GM11168 (cell line): ENCODE measurements around the gene CD48.

Experiments
- in situ Hi-C: fragments of 300-500 bp; cut with MboI; formaldehyde crosslinking; loops from one replicate; pipeline ENCODE4 v1.12.0; 2022; ENCODE audit warnings: low sequenced_read_pairs; ENCODE audit not compliant: unreplicated experiment

CD48 gene

GRCh38 chr1:160681066-160681890, 30.3 kb downstream of the CD48 start:
- in situ Hi-C loops: no loop called here

- in situ Hi-C loops: no loop called here
Observed at GRCh38 chr1:160680399-160680798, 31.2 kb downstream of the CD48 start.

GRCh38 chr1:160679893-160680292, 31.7 kb downstream of the CD48 start:
- in situ Hi-C loops: no loop called here

- in situ Hi-C loops: no loop called here
Observed at GRCh38 chr1:160676869-160677597, 34.6 kb downstream of the CD48 start.

GRCh38 chr1:160675641-160676410, 35.8 kb downstream of the CD48 start:
- in situ Hi-C loops: no loop called here

- in situ Hi-C loops: loop anchor here (5.0 kb wide), 1 partner anchor 88 kb away; no protein-coding TSS in a partner anchor
Observed at GRCh38 chr1:160674415-160674814, 37.2 kb downstream of the CD48 start.

GRCh38 chr1:160672789-160673695, 38.6 kb downstream of the CD48 start:
- in situ Hi-C loops: loop anchor here (5.0 kb wide), 1 partner anchor 89 kb away; no protein-coding TSS in a partner anchor

GRCh38 chr1:160671603-160672517, 39.8 kb downstream of the CD48 start:
- in situ Hi-C loops: loop anchor here (5.0 kb wide), 1 partner anchor 90 kb away; no protein-coding TSS in a partner anchor

GRCh38 chr1:160670701-160671100, 40.9 kb downstream of the CD48 start:
- in situ Hi-C loops: loop anchor here (5.0 kb wide), 1 partner anchor 92 kb away; no protein-coding TSS in a partner anchor

GRCh38 chr1:160669802-160670201, 41.8 kb downstream of the CD48 start:
- in situ Hi-C loops: loop anchor here (5.0 kb wide), 1 partner anchor 92 kb away; no protein-coding TSS in a partner anchor

- in situ Hi-C loops: no loop called here
Observed at GRCh38 chr1:160669276-160669675, 42.3 kb downstream of the CD48 start.

- in situ Hi-C loops: no loop called here
Observed at GRCh38 chr1:160667896-160668295, 43.7 kb downstream of the CD48 start.

GRCh38 chr1:160666079-160666442, 45.6 kb downstream of the CD48 start:
- in situ Hi-C loops: no loop called here

GRCh38 chr1:160665330-160666078, 46.1 kb downstream of the CD48 start:
- in situ Hi-C loops: no loop called here

GRCh38 chr1:160664573-160665051, 47.0 kb downstream of the CD48 start:
- in situ Hi-C loops: no loop called here

GRCh38 chr1:160662910-160663309, 48.7 kb downstream of the CD48 start:
- in situ Hi-C loops: no loop called here

GRCh38 chr1:160659566-160659965, 52.1 kb downstream of the CD48 start:
- in situ Hi-C loops: no loop called here

- in situ Hi-C loops: no loop called here
Observed at GRCh38 chr1:160658814-160659193, 52.8 kb downstream of the CD48 start.
